Bronchial epithelial cell (primary cell): ENCODE data around the gene PPM1D. TPM values are rescaled to one million over a fixed set of nuclear protein-coding genes. Genes with fewer than 3 reads are reported as not detected.

Source experiments
- DNase-seq: peaks from one replicate; pipeline ENCODE4 v3.0.0-alpha.2; 2010; ENCODE audit warnings: low read depth
- FAIRE-seq: peaks from 2 replicates; lab custom pipeline; 2011; peaks lifted over from hg19 to GRCh38; lab: Jason Lieb, UNC
- H3K27me3 ChIP-seq: 2 replicates; pipeline ENCODE4 v1.5.1; 2011; ENCODE audit warnings: low read length; ENCODE audit not compliant: control insufficient read depth, insufficient read depth
- H3K36me3 ChIP-seq: 2 replicates; pipeline ENCODE4 v1.5.1; 2011; ENCODE audit warnings: low read length; ENCODE audit not compliant: control insufficient read depth, insufficient read depth
- H3K4me3 ChIP-seq: 2 replicates; pipeline ENCODE4 v1.5.1; 2011; ENCODE audit warnings: mild to moderate bottlenecking, low read depth, low read length, control low read depth
- CTCF ChIP-seq: IDR thresholded peaks from 2 replicates; pipeline ENCODE4 v1.5.1; 2011; ENCODE audit warnings: mild to moderate bottlenecking, moderate library complexity, low read length, control low read depth, inconsistent platforms; ENCODE audit not compliant: insufficient read depth, severe bottlenecking
- total RNA-seq: library from RNA; depleted of rRNA; stranded (reverse); fragments of >200 nt; gene quantifications from 2 replicates; pipeline ENCODE4 v1.2.1, GENCODE V29; 2014

PPM1D gene
- total RNA-seq, 1 donor from 2014 or later: 3.2 TPM

GRCh38 chr17:60652454-60653247, 52.7 kb downstream of the PPM1D start:
- Histone ChIP-seq H3K36me3 (no peaks in the 10 kb centered on the region), H3K27me3 (no peaks in the 10 kb centered on the region), H3K4me3 (no peak overlapping the region)
- FAIRE-seq (no peak), DNase-seq (no peak)
- no peak for TF ChIP-seq CTCF

DNA sequence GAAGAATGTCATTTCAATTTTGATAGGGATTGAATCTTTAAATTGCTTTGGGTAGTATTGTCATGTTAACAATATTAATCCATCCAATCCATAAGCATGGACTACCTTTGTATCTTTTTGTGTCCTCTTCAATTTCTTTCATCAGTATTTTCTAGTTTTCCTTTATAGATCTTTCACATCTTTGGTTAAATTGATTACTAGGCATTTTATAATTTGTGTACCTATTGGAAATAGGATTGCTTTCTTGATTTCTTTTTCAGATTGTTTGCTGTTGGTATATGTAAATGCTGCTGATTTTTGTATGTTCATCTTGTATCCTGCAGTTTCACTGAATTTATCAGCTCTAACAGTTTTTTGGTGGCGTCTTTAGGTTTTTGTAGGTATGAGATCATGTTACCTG, 53.6 kb downstream of the PPM1D start:
- TF ChIP-seq CTCF: no peak
- FAIRE-seq: no peak
- no peaks in the 10 kb centered on the region for H3K36me3 ChIP-seq

GRCh38 chr17:60656499-60656898, 56.5 kb downstream of the PPM1D start:
- no peaks in the 10 kb centered on the region for H3K36me3 ChIP-seq
- no peak for DNase-seq
- H3K27me3 ChIP-seq: no peaks in the 10 kb centered on the region
- H3K4me3 ChIP-seq: no peak overlapping the region
- no peak for FAIRE-seq
- no peak for TF ChIP-seq CTCF

More for the DNA sequence above, 53.6 kb downstream of the PPM1D start:
- H3K27me3 ChIP-seq: no peaks in the 10 kb centered on the region
- DNase-seq: no peak
- no peak overlapping the region for H3K4me3 ChIP-seq

GRCh38 chr17:60659156-60659555, 59.2 kb downstream of the PPM1D start:
- FAIRE-seq: no peak
- H3K4me3 ChIP-seq: no peak overlapping the region
- no peaks in the 10 kb centered on the region for H3K36me3 ChIP-seq
- H3K27me3 ChIP-seq: no peaks in the 10 kb centered on the region
- no peak for TF ChIP-seq CTCF
- DNase-seq: no peak

DNA sequence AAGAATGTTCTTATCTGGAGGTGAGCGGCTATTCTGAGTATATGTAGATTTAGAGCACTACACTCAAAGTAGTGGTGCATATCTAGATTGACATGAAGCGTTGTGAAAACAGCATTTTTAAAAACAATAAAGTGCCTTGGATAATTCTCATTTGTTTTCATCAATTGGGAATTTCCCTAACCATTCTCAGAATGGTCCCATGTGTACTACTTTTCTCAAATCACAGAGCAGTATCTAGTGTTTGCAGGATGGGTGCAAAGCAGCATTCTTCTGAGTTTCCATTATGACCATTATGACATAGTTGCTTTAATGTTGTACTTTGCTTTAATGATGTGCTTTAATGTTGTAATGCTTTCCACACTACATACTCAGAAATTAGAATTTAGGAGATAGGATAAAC, 61.5 kb downstream of the PPM1D start:
- DNase-seq (no peak), FAIRE-seq (no peak)
- H3K27me3 ChIP-seq: no peaks in the 10 kb centered on the region
- peaks cover 2% of the 10 kb centered on the region for H3K36me3 ChIP-seq
- TF ChIP-seq CTCF: no peak
- H3K4me3 ChIP-seq: no peak overlapping the region
